Nephron (organoid): ENCODE results near the gene SNX30.

Source experiments
- H3K27ac Mint-ChIP-seq, 3 experiments: 2 replicates each; pipeline ENCODE4 v1.8.0; 2020; ENCODE audit warnings: mixed read lengths in 3 of 3, mild to moderate bottlenecking in 2 of 3, moderate library complexity in 1 of 3
- H3K27me3 Mint-ChIP-seq: 2 replicates; pipeline ENCODE4 v1.8.0; 2021; ENCODE audit warnings: low read depth, mild to moderate bottlenecking, moderate library complexity, mixed read lengths
- H3K36me3 Mint-ChIP-seq: 2 replicates; pipeline ENCODE4 v1.8.0; 2020; ENCODE audit warnings: low read depth, mixed read lengths
- H3K4me1 Mint-ChIP-seq: 2 replicates; pipeline ENCODE4 v1.8.0; 2020; ENCODE audit warnings: mixed read lengths
- H3K4me3 Mint-ChIP-seq, 3 experiments: 2 replicates each; pipeline ENCODE4 v1.8.0; 2020; ENCODE audit warnings: mild to moderate bottlenecking in 3 of 3, mixed read lengths in 3 of 3, moderate library complexity in 2 of 3
- H3K9me3 Mint-ChIP-seq: 2 replicates; pipeline ENCODE4 v1.8.0; 2020; ENCODE audit warnings: mixed read lengths
- TF ChIP-seq, protein P1 (sequence below), 3 experiments: fragments of 200-600 bp; sonication (generic); IDR thresholded peaks; one replicate each; pipeline ENCODE4 v1.5.0; 2021; ENCODE audit warnings: antibody characterized with exemption in 3 of 3; ENCODE audit not compliant: unreplicated experiment in 3 of 3

Gene SNX30

GRCh38 chr9:112771359-112772214 lies 21.0 kb downstream of the SNX30 start:
- Mint-ChIP-seq H3K4me3 (no peak overlapping the region), H3K27ac (peak overlapping the region in 2 of 3 experiments; percentile 0 to 4), H3K4me1 (peaks cover 34% of the 10 kb centered on the region), H3K27me3 (no peaks in the 10 kb centered on the region), H3K36me3 (peaks cover 7% of the 10 kb centered on the region), H3K9me3 (peaks cover 10% of the 10 kb centered on the region)
- TF ChIP-seq, protein P1, sequence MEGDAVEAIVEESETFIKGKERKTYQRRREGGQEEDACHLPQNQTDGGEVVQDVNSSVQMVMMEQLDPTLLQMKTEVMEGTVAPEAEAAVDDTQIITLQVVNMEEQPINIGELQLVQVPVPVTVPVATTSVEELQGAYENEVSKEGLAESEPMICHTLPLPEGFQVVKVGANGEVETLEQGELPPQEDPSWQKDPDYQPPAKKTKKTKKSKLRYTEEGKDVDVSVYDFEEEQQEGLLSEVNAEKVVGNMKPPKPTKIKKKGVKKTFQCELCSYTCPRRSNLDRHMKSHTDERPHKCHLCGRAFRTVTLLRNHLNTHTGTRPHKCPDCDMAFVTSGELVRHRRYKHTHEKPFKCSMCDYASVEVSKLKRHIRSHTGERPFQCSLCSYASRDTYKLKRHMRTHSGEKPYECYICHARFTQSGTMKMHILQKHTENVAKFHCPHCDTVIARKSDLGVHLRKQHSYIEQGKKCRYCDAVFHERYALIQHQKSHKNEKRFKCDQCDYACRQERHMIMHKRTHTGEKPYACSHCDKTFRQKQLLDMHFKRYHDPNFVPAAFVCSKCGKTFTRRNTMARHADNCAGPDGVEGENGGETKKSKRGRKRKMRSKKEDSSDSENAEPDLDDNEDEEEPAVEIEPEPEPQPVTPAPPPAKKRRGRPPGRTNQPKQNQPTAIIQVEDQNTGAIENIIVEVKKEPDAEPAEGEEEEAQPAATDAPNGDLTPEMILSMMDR (IDR thresholded peaks at IDR 0.05; ENCODE audit: unreplicated experiment in 3 of 3): no peak

GRCh38 chr9:112772215-112772509 lies 21.6 kb downstream of the SNX30 start:
- Mint-ChIP-seq H3K4me3 (no peak overlapping the region), H3K36me3 (peaks cover 7% of the 10 kb centered on the region), H3K4me1 (peaks cover 34% of the 10 kb centered on the region), H3K27ac (peak overlapping the region in 1 of 3 experiments; percentile 4), H3K27me3 (no peaks in the 10 kb centered on the region), H3K9me3 (peaks cover 7% of the 10 kb centered on the region)
- TF ChIP-seq, protein P1 (IDR thresholded peaks at IDR 0.05; ENCODE audit: unreplicated experiment in 3 of 3): no peak

- Mint-ChIP-seq H3K4me3 (no peak overlapping the region), H3K27me3 (no peaks in the 10 kb centered on the region), H3K36me3 (peaks cover 7% of the 10 kb centered on the region), H3K27ac (no peak overlapping the region), H3K4me1 (peaks cover 34% of the 10 kb centered on the region), H3K9me3 (peaks cover 5% of the 10 kb centered on the region)
- TF ChIP-seq, protein P1 (IDR thresholded peaks at IDR 0.05; ENCODE audit: unreplicated experiment in 3 of 3): no peak
Measured at GRCh38 chr9:112772551-112772950, 22.0 kb downstream of the SNX30 start.

DNA sequence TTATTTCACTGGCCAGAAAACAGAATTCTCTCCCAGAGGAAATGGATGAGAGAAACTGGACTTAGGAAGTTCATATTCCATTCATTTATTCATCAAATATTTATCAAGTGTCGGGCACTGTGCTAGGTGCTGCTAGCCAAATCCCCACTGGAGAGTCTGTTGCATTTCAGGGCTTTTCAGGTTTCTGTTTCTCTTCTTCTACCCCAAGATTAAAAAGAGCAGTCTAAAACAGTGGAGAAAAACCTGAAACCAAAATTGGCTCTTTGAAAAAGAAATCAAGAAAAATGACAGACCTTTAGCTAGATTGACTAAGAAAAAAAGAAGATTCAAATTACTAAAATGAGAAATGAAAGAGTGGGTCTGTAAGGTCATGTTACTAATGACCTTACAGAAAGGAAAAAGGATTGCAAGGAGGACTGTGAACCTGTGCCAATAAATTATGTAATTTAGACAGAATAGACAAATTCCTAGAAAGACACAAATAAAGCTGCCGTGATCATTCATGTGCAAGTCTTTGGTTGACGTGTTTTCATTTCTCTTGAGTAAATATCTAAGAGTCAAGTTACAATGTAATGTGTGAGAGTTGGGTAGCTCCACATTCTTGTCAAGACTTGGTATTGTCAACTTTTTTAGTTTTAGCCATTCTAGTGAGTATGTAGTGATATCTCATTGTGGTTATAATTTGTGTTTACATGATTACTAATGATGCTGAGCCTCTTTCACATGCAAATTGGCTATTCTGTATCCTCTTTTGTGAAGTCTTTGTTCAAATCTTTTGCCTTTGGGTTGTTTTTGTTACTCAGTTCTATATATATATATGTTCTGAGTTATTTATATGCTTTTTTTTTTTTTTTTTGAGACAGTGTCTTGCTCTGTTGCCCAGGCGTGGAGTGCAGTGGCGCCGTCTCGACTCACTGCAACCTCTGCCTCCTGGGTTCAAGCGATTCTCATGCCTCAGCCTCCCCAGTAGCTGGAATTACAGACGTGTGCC lies 23.7 kb downstream of the SNX30 start:
- Mint-ChIP-seq H3K27ac (no peak overlapping the region), H3K27me3 (no peaks in the 10 kb centered on the region), H3K4me1 (peaks cover 34% of the 10 kb centered on the region), H3K36me3 (no peaks in the 10 kb centered on the region), H3K4me3 (no peak overlapping the region), H3K9me3 (no peaks in the 10 kb centered on the region)
- TF ChIP-seq, protein P1 (IDR thresholded peaks at IDR 0.05; ENCODE audit: unreplicated experiment in 3 of 3): no peak

GRCh38 chr9:112777914-112778313 lies 27.4 kb downstream of the SNX30 start:
- Mint-ChIP-seq H3K27me3 (no peaks in the 10 kb centered on the region), H3K4me3 (no peak overlapping the region), H3K9me3 (no peaks in the 10 kb centered on the region), H3K36me3 (no peaks in the 10 kb centered on the region), H3K27ac (no peak overlapping the region), H3K4me1 (peaks cover 38% of the 10 kb centered on the region)
- TF ChIP-seq, protein P1 (IDR thresholded peaks at IDR 0.05; ENCODE audit: unreplicated experiment in 3 of 3): no peak
